ENCODE data around the gene SLC4A8. TPM values are rescaled to one million over a fixed set of nuclear protein-coding genes. Genes with fewer than 3 reads are reported as not detected.

Gene SLC4A8
- total and polyA plus RNA-seq, 2 donors (not counting 3 experiments of a cell fraction or from before 2014, with no cell fraction given), result 4.7 to 9.7 TPM

DNA sequence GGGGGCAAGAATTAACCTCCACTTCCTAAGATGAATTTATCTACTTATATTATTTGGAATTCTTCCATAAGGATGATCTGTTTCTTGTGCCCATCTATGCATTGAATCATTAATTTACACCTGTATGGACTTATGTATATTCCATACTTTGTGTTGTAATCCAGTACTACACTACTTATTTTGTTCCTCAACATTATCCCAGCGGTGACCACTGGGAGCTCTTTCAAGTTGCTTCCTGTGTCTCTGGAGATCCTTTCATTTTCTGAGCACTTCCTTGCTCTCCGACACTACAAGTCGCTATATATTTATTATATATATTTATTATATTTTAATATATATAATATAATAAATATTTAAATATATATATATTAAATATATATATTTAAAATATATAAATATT, 111.5 kb downstream of the SLC4A8 start:
- H3K4me3 ChIP-seq (replicated peaks in 1 of 3; ENCODE audit: insufficient read depth in 1 of 3, low read depth in 1 of 3, low read length in 3 of 3), result no peak overlapping the region
- no peak overlapping the region for H3K9ac ChIP-seq (replicated peaks; ENCODE audit: extremely low read depth, insufficient read depth, low read length)
- H2AFZ ChIP-seq (ENCODE audit: low read depth, low read length), result no peak overlapping the region
- dilution Hi-C loops (cut with MboI; ENCODE audit: extremely low pct_ligation_motif_present, low sequenced_read_pairs), result no loop called here
- ChIA-PET POLR2A (no interaction called here), CTCF (interaction anchor here (0.6 to 4.8 kb wide), 6 partner anchors 13 to 339 kb away, joined by 3 to 22 read pairs (median 4); no protein-coding TSS in a partner anchor)
- no peaks in the 10 kb centered on the region for H3K9me1 ChIP-seq (replicated peaks; ENCODE audit: control insufficient read depth, extremely low read depth, insufficient read depth, low read length)
- H3K27ac ChIP-seq (ENCODE audit: insufficient read depth, low read depth, low read length), result no peak overlapping the region
- H3K36me3 ChIP-seq (ENCODE audit: control insufficient read depth in 2 of 2, extremely low read depth in 1 of 2, insufficient read depth in 2 of 2, low read length in 2 of 2), result no peaks in the 10 kb centered on the region
- H3K4me2 ChIP-seq (ENCODE audit: insufficient read depth, low read length), result no peak overlapping the region
- H4K20me1 ChIP-seq (replicated peaks; ENCODE audit: control insufficient read depth, extremely low read depth, insufficient read depth, low read length), result no peaks in the 10 kb centered on the region
- no peaks in the 10 kb centered on the region for H3K4me1 ChIP-seq (ENCODE audit: control insufficient read depth, extremely low read depth, insufficient read depth, low read length)
- no peaks in the 10 kb centered on the region for H3K9me3 ChIP-seq (replicated peaks; ENCODE audit: control insufficient read depth, insufficient read depth, low read length)
- FAIRE-seq (no peak), DNase-seq (ENCODE audit: low read depth, low spot score) (no peak)
- peaks cover 0 to 2% of the 10 kb centered on the region in 2 experiments for H3K27me3 ChIP-seq (ENCODE audit: control insufficient read depth in 2 of 2, insufficient read depth in 2 of 2, low read length in 2 of 2)
- no peaks in the 10 kb centered on the region for H3K79me2 ChIP-seq (ENCODE audit: control insufficient read depth, insufficient read depth, low read length)
- BruUV-seq (replicated peaks), result no TSS peak
- TF ChIP-seq EZH2 (IDR thresholded peaks at IDR 0.05; ENCODE audit: borderline replicate concordance, low read depth, low read length, severe bottlenecking) (no peak), MYC (IDR thresholded peaks at IDR 0.05; ENCODE audit: low read depth, low read length) (no peak), JUN (IDR thresholded peaks at IDR 0.05; ENCODE audit: borderline replicate concordance, insufficient read depth, insufficient read length, low read depth) (no peak), MAX (IDR thresholded peaks at IDR 0.05; ENCODE audit: insufficient read depth, insufficient read length) (no peak), FOS (IDR thresholded peaks at IDR 0.05; ENCODE audit: borderline replicate concordance, insufficient read depth, low read length) (no peak), GATA2 (IDR thresholded peaks at IDR 0.05; ENCODE audit: insufficient read depth, insufficient read length, low read depth, low read length) (no peak), POLR2AphosphoS5 (IDR thresholded peaks at IDR 0.05; ENCODE audit: insufficient read depth, low read depth, low read length) (no peak), POLR2A (IDR thresholded peaks at IDR 0.05; ENCODE audit: low read depth, low read length) (no peak), CTCF (IDR thresholded peaks at IDR 0.05; ENCODE audit: extremely low read depth in 1 of 2, insufficient read depth in 1 of 2, low read depth in 1 of 2, low read length in 2 of 2) (no peak)
- intact Hi-C loops (cut with micrococcal nuclease), result no loop called here
